Neural progenitor cell (in vitro differentiated cells): ENCODE results near the gene A1CF. TPM values are rescaled to one million over a fixed set of nuclear protein-coding genes. Genes with fewer than 3 reads are reported as not detected.

Experiments used
- total RNA-seq: library from RNA; depleted of rRNA; stranded (reverse); fragments of >200 nt; gene quantifications from 2 replicates; pipeline ENCODE4 v1.2.3, GENCODE V29; 2015; ENCODE audit warnings: low replicate concordance

The A1CF gene
- total RNA-seq, 1 donor from 2014 or later = not detected

Other genes with a start within 250 kb of the A1CF start
- gene ASAH2B, start 145.7 kb downstream of the A1CF start, total RNA-seq = 12.2 and 18.8 TPM in 2 replicates
- 22.7 and 26.4 TPM in 2 replicates for gene PRKG1, start 188.9 kb upstream of the A1CF start, total RNA-seq